ENCODE measurements around the gene CSF2.

The CSF2 gene

GRCh38 chr5:132098151-132098594, 24.6 kb downstream of the CSF2 start:
- no peak for DNase-seq
- no peak overlapping the region for H3K27ac ChIP-seq (ENCODE audit: insufficient read depth, low read length, poor library complexity, severe bottlenecking)

DNA sequence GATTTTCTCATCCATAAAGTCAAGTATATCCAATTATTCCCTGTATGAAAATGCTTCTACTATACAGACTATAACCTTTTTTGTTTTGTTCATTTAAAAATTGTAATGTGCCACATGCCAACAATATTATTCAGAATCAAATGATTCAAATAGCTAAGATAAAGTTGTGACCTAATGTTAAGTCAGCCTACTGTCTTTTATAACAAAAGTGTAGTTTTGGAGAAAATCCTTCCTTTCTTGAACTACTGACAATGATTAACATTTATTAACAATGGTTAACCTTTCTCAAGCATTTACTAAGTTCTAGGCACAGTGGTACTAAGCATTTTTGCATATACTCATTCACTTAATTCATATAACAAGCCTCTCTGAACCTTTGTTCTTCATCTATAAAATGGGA, 25.0 kb downstream of the CSF2 start:
- H3K36me3 ChIP-seq (ENCODE audit: control insufficient read depth, insufficient read depth, low read length) = no peaks in the 10 kb centered on the region
- DNase-seq = no peak
- no peaks in the 10 kb centered on the region for H3K27me3 ChIP-seq (replicated peaks; ENCODE audit: control insufficient read depth, insufficient read depth, low read length, poor library complexity, severe bottlenecking)
- H3K27ac ChIP-seq (ENCODE audit: insufficient read depth, low read length, poor library complexity, severe bottlenecking) = no peak overlapping the region
- H3K9me3 ChIP-seq (ENCODE audit: control insufficient read depth, low read length) = no peaks in the 10 kb centered on the region
- H3K4me1 ChIP-seq (ENCODE audit: control insufficient read depth, insufficient read depth, low read length, poor library complexity, severe bottlenecking) = peaks cover 62% of the 10 kb centered on the region
- no peak overlapping the region for H3K4me3 ChIP-seq (ENCODE audit: insufficient read depth, low read depth, low read length, poor library complexity, severe bottlenecking)

More at GRCh38 chr5:132098151-132098594, 24.6 kb downstream of the CSF2 start:
- Histone ChIP-seq H3K9me3 (ENCODE audit: control insufficient read depth, low read length) (no peaks in the 10 kb centered on the region), H3K4me1 (ENCODE audit: control insufficient read depth, insufficient read depth, low read length, poor library complexity, severe bottlenecking) (peaks cover 58% of the 10 kb centered on the region), H3K4me3 (ENCODE audit: insufficient read depth, low read depth, low read length, poor library complexity, severe bottlenecking) (no peak overlapping the region), H3K36me3 (ENCODE audit: control insufficient read depth, insufficient read depth, low read length) (no peaks in the 10 kb centered on the region), H3K27me3 (replicated peaks; ENCODE audit: control insufficient read depth, insufficient read depth, low read length, poor library complexity, severe bottlenecking) (no peaks in the 10 kb centered on the region)

GRCh38 chr5:132099076-132099748, 25.6 kb downstream of the CSF2 start:
- H3K36me3 ChIP-seq (ENCODE audit: control insufficient read depth, insufficient read depth, low read length) = no peaks in the 10 kb centered on the region
- DNase-seq = peak in 1 of 3 donors; percentile 36
- peak overlapping the region; percentile 2 for H3K27ac ChIP-seq (ENCODE audit: insufficient read depth, low read length, poor library complexity, severe bottlenecking)
- H3K4me3 ChIP-seq (ENCODE audit: insufficient read depth, low read depth, low read length, poor library complexity, severe bottlenecking) = no peak overlapping the region
- H3K9me3 ChIP-seq (ENCODE audit: control insufficient read depth, low read length) = no peaks in the 10 kb centered on the region
- peaks cover 67% of the 10 kb centered on the region for H3K4me1 ChIP-seq (ENCODE audit: control insufficient read depth, insufficient read depth, low read length, poor library complexity, severe bottlenecking)
- no peaks in the 10 kb centered on the region for H3K27me3 ChIP-seq (replicated peaks; ENCODE audit: control insufficient read depth, insufficient read depth, low read length, poor library complexity, severe bottlenecking)

DNA sequence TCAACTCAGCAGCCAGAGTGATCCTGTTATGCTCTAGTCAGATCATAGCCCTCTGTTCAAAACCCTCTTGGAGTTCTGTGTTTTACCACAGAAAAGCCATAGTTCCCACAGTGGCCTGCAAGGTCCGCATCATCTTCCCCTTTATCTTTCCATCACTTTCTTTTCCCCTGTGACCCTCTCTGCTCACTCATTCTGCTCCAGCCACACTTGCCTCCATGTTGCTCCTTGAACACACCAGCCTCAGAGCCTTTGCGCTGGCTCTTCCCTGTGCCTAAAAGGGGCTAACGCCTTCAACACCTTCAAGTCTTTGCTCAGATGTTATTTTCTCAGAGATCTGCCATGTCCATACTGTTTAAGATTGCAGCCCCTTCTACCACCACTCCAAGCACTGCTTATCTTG, 26.3 kb downstream of the CSF2 start:
- Histone ChIP-seq H3K9me3 (ENCODE audit: control insufficient read depth, low read length) (no peaks in the 10 kb centered on the region), H3K4me3 (ENCODE audit: insufficient read depth, low read depth, low read length, poor library complexity, severe bottlenecking) (no peak overlapping the region), H3K27ac (ENCODE audit: insufficient read depth, low read length, poor library complexity, severe bottlenecking) (peak overlapping the region; percentile 2), H3K27me3 (replicated peaks; ENCODE audit: control insufficient read depth, insufficient read depth, low read length, poor library complexity, severe bottlenecking) (no peaks in the 10 kb centered on the region), H3K4me1 (ENCODE audit: control insufficient read depth, insufficient read depth, low read length, poor library complexity, severe bottlenecking) (peaks cover 68% of the 10 kb centered on the region), H3K36me3 (ENCODE audit: control insufficient read depth, insufficient read depth, low read length) (no peaks in the 10 kb centered on the region)
- no peak for DNase-seq

DNA sequence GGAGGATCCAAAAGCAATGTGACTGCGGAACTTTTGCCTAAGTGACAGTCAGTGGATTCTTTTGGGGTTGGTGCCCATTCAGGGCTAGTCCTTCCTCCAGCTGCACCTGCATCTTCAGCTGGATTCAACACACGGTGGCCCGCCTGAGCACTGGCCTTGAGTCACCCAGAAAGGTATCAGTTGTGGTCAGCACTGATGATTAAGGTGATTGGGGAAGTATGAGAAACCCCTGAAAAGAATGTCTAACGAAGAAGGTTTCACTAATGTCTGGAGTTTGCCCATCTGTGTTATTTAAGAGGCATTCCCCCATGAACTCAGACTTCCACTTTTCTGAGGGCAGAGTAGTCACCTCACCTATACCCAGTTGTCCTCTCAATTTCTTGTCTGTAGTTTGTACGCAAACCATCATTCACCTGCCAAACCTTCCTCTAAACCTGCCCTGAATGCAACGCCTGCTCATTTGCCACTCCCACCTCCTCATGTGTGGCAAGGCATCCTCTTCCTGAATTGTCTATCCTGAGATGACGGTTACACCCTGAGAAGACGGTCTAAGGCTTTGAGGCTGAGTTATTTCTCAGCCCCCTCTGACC, 27.2 kb downstream of the CSF2 start:
- H3K27me3 ChIP-seq (replicated peaks; ENCODE audit: control insufficient read depth, insufficient read depth, low read length, poor library complexity, severe bottlenecking) = no peaks in the 10 kb centered on the region
- peak overlapping the region; percentile 85 for H3K27ac ChIP-seq (ENCODE audit: insufficient read depth, low read length, poor library complexity, severe bottlenecking)
- peak in 1 of 3 donors; percentile 38 for DNase-seq
- no peaks in the 10 kb centered on the region for H3K9me3 ChIP-seq (ENCODE audit: control insufficient read depth, low read length)
- H3K4me1 ChIP-seq (ENCODE audit: control insufficient read depth, insufficient read depth, low read length, poor library complexity, severe bottlenecking) = peaks cover 69% of the 10 kb centered on the region
- no peaks in the 10 kb centered on the region for H3K36me3 ChIP-seq (ENCODE audit: control insufficient read depth, insufficient read depth, low read length)
- no peak overlapping the region for H3K4me3 ChIP-seq (ENCODE audit: insufficient read depth, low read depth, low read length, poor library complexity, severe bottlenecking)

DNA sequence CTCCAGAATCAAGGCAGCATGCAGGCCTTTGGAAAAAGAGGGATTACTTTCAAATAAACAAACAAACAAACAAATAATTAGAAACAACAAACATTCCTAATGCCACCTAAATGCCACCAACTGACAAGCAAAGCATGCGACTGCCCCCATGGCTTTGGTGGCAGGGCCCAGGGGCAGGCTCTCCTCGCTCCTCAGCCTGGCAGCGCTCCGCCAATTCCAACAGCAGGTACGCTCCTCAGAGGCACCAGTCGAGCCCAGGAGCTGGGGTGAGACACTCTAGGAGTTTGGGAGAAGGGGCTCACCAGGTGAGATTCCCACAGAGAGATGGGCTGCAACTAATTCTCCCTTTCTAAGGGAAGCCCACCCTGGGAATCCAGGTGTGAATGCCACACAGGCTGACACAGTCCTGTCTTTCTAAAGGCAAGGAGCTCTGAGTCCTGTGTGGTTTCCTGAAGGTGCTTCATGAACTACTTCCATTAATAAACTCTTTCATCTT, 27.8 kb downstream of the CSF2 start:
- Histone ChIP-seq H3K27me3 (replicated peaks; ENCODE audit: control insufficient read depth, insufficient read depth, low read length, poor library complexity, severe bottlenecking) (no peaks in the 10 kb centered on the region), H3K9me3 (ENCODE audit: control insufficient read depth, low read length) (no peaks in the 10 kb centered on the region), H3K27ac (ENCODE audit: insufficient read depth, low read length, poor library complexity, severe bottlenecking) (peak overlapping the region; percentile 85), H3K36me3 (ENCODE audit: control insufficient read depth, insufficient read depth, low read length) (no peaks in the 10 kb centered on the region), H3K4me3 (ENCODE audit: insufficient read depth, low read depth, low read length, poor library complexity, severe bottlenecking) (no peak overlapping the region), H3K4me1 (ENCODE audit: control insufficient read depth, insufficient read depth, low read length, poor library complexity, severe bottlenecking) (peaks cover 67% of the 10 kb centered on the region)
- DNase-seq = no peak

DNA sequence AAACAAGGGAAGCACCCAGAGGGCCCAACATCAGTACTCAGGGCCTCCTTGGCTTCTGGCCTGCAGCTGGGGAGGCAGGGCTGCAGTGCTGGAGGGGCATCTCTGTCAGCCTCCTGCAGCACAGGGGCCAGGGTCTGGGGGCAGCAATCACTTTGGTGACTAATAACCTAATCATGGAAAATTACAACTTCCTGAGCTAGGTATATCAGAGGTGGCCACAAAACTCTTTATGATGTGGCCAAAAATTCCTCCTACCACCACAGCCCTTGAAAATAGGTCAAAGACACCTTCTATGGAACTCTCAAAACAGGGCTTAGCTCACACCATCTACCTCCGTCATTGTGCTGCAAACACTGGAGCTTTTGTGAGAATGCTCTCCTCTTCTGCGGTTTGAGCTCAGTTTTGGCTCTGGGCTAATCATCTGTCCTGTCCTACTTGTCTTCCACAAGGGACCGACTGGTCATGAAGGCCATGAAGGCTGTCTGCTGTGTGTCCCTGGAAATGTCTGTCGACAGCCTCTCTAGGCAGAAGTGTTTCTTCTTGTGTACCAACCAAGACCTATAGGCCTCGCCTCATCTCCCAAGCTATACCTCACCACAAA, 28.6 kb downstream of the CSF2 start:
- H3K9me3 ChIP-seq (ENCODE audit: control insufficient read depth, low read length) = no peaks in the 10 kb centered on the region
- peak; percentile 36 to 58 (median 48) for DNase-seq
- H3K27me3 ChIP-seq (replicated peaks; ENCODE audit: control insufficient read depth, insufficient read depth, low read length, poor library complexity, severe bottlenecking) = no peaks in the 10 kb centered on the region
- H3K27ac ChIP-seq (ENCODE audit: insufficient read depth, low read length, poor library complexity, severe bottlenecking) = peak overlapping the region; percentile 85
- H3K4me3 ChIP-seq (ENCODE audit: insufficient read depth, low read depth, low read length, poor library complexity, severe bottlenecking) = no peak overlapping the region
- H3K4me1 ChIP-seq (ENCODE audit: control insufficient read depth, insufficient read depth, low read length, poor library complexity, severe bottlenecking) = peaks cover 67% of the 10 kb centered on the region
- H3K36me3 ChIP-seq (ENCODE audit: control insufficient read depth, insufficient read depth, low read length) = no peaks in the 10 kb centered on the region

GRCh38 chr5:132102944-132103331, 29.3 kb downstream of the CSF2 start:
- H3K9me3 ChIP-seq (ENCODE audit: control insufficient read depth, low read length) = no peaks in the 10 kb centered on the region
- H3K4me3 ChIP-seq (ENCODE audit: insufficient read depth, low read depth, low read length, poor library complexity, severe bottlenecking) = peak overlapping the region; percentile 9
- H3K27ac ChIP-seq (ENCODE audit: insufficient read depth, low read length, poor library complexity, severe bottlenecking) = peak overlapping the region; percentile 85
- no peak for DNase-seq
- H3K27me3 ChIP-seq (replicated peaks; ENCODE audit: control insufficient read depth, insufficient read depth, low read length, poor library complexity, severe bottlenecking) = no peaks in the 10 kb centered on the region
- H3K4me1 ChIP-seq (ENCODE audit: control insufficient read depth, insufficient read depth, low read length, poor library complexity, severe bottlenecking) = peaks cover 67% of the 10 kb centered on the region
- H3K36me3 ChIP-seq (ENCODE audit: control insufficient read depth, insufficient read depth, low read length) = no peaks in the 10 kb centered on the region

GRCh38 chr5:132103332-132103951, 29.9 kb downstream of the CSF2 start:
- DNase-seq = peak; percentile 59 to 74 (median 66)
- Histone ChIP-seq H3K27me3 (replicated peaks; ENCODE audit: control insufficient read depth, insufficient read depth, low read length, poor library complexity, severe bottlenecking) (no peaks in the 10 kb centered on the region), H3K36me3 (ENCODE audit: control insufficient read depth, insufficient read depth, low read length) (no peaks in the 10 kb centered on the region), H3K9me3 (ENCODE audit: control insufficient read depth, low read length) (no peaks in the 10 kb centered on the region), H3K4me3 (ENCODE audit: insufficient read depth, low read depth, low read length, poor library complexity, severe bottlenecking) (peak overlapping the region; percentile 9), H3K4me1 (ENCODE audit: control insufficient read depth, insufficient read depth, low read length, poor library complexity, severe bottlenecking) (peaks cover 67% of the 10 kb centered on the region), H3K27ac (ENCODE audit: insufficient read depth, low read length, poor library complexity, severe bottlenecking) (peak overlapping the region; percentile 85)

Data from effector memory CD4-positive, alpha-beta T cell (primary cell).